ENCODE results near the gene COL9A3. TPM values are rescaled to one million over a fixed set of nuclear protein-coding genes. Genes with fewer than 3 reads are reported as not detected.
A peak's percentile ranks its signal among the peaks of the same experiment; 100 is the strongest.

Gene COL9A3
- polyA plus RNA-seq, 2 of the 4 experiments (the other 2 are of a cell fraction): 0.41 to 0.49 TPM

DNA sequence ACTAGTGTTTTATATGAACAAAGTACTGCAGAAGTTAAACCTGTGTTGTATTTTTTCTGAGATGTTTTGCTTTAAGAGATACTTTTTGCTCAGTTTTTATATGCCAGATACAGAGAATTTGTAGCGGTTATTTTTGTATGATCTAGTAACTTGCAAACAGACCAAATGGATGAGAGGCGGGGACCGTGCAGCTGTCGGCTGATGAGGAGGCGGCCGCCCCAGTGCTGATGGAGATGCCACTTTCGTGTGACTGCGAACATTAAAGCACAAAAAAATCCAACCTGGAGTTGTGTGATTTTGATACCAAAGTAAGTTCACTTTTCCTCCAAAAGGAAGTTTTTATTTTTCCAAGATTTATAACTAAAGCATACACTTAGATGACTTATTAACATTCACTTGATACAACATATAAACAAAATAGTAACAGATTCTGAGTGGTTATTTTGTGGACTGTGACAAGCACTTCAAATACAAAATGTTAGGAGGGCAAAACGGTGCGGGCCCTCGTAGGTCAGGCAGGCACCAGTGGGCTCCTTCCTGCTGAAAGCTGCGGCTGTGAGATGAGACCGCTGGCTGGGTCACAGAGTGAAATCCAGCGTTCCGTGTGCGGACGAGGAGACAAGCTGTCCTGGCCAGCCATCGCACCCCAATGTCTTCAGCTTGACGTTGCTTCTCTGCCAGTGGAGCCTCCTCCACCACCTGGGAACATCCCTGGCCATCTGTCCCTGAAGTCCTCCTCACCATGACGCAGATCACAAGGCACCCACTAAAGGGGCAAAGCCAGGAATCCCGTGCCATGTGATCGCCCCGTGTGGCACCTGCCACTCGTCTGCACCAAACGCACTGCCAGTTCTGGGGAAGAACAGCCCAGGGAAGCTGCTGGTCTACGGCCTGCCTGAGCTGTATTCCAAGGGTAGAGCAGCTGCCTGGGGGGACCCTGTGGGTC, 16.3 kb upstream of the COL9A3 start (continued):
- TF ChIP-seq HOXA7 (CRISPR knock-in tag; IDR thresholded peaks at IDR 0.05) (no peak), CHD2 (IDR thresholded peaks at IDR 0.05; ENCODE audit: low read length, partially characterized antibody) (no peak)

DNA sequence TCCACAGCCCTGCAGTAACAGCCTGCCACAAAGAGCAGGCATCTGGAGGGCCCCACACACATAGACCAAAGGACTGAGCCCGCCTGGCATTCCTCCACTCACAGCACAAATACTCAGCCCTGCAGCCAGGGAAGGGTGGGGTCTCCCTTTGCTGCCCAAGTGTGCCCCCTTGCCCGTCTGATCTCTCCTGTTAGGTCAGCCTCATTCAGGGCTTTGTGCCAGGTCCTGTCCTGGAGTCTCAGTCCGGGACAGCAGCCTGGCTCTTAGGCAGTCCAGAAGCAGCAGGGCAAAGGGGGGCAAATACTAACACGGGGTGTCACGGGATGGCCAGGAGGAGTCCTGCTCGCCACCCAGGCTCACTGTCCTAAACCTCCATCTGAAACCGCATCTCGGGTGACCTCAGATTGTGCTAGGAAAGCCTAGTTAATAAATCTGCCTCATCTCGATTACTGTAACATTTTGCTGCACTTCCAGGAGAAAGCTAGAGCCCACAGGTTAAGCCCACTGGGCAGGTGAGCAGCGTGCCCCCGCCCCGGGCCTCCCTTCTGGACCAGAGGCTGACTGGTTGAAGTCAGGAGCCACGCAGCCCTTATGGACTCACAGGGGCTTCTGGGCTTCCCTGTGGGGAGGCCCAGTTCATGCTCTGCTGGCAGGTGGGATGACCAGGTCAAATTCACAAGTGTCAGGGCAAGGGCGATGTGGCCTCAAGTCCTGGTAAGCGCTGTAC, 15.4 kb upstream of the COL9A3 start:
- Histone ChIP-seq H3K4me2 (no peak overlapping the region), H3K4me3 (no peak overlapping the region), H3K27ac (no peak overlapping the region), H3K4me1 (peaks cover 25% of the 10 kb centered on the region), H3K9me3 (no peaks in the 10 kb centered on the region)
- POLR2A ChIA-PET: no interaction called here
- TF ChIP-seq HOXB13 (CRISPR knock-in tag; IDR thresholded peaks at IDR 0.05; ENCODE audit: low read depth) (no peak), FOSB (CRISPR knock-in tag; IDR thresholded peaks at IDR 0.05) (no peak), KDM1A (IDR thresholded peaks at IDR 0.05; ENCODE audit: low read depth) (no peak), POLR2AphosphoS2 (conservative IDR thresholded peaks at IDR 0.05; ENCODE audit: low read length) (no peak), HDAC2 (IDR thresholded peaks at IDR 0.05) (no peak), ZSCAN20 (CRISPR knock-in tag; IDR thresholded peaks at IDR 0.05) (no peak), TFCP2L1 (CRISPR knock-in tag; IDR thresholded peaks at IDR 0.05) (no peak), SMC3 (IDR thresholded peaks at IDR 0.05) (no peak), RCOR1 (IDR thresholded peaks at IDR 0.05; ENCODE audit: low read depth, low read length) (no peak), NR3C1 (IDR thresholded peaks at IDR 0.05) (no peak), ZNF302 (CRISPR knock-in tag; IDR thresholded peaks at IDR 0.05) (no peak)
- TF ChIP-seq, protein P1, sequence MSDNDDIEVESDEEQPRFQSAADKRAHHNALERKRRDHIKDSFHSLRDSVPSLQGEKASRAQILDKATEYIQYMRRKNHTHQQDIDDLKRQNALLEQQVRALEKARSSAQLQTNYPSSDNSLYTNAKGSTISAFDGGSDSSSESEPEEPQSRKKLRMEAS (IDR thresholded peaks at IDR 0.05): no peak
- FAIRE-seq: no peak
- ATAC-seq: no peak
- CTCF ChIA-PET: interaction anchor here (0.8 to 2.5 kb wide), 2 partner anchors 10 to 14 kb away, joined by 3 to 13 read pairs; no protein-coding TSS in a partner anchor
- 83% methylated on average over 13 of the region's 15 CpGs for WGBS (ENCODE audit: missing lambda C conversion rate)
- no peak for DNase-seq (ENCODE audit: low read depth in 1 of 2, low spot score in 1 of 2)

DNA sequence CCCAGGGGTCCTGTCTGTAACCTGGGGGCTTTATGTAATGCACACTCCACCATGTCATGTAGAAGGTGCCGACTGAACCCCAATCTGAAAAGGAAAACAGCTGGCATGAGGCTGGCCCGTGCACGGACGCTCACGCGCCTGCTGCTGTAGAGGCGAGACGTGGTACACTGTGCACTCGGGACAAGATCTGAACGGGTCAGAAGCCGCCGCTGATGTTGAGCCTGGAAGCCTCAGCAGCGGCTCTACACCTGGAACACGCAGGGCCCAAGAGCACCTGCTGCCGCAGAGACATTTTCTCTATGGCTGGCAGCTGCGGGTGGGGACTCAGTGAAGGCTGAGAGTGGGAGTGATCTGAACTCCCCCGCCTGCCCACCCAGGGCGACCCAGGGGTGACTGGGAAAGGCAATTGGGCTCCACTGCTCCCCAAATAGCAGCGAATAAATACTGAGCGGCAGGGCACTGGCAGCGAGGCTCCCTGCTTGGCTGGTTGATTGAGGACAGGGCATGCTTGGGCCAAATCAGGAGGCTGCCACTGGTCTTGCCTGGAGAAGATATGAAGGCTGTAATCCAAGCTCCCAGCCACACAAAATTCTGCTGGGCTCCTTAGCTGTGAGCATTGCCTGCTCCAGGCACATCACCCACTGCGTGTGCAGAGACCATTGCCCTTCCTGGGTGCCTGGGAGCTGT, 14.7 kb upstream of the COL9A3 start:
- ATAC-seq (no peak), FAIRE-seq (no peak), DNase-seq (ENCODE audit: low read depth in 1 of 2, low spot score in 1 of 2) (no peak)
- POLR2A ChIA-PET: interaction anchor here (1.0 kb wide), 1 partner anchor 8 kb away, joined by 3 read pairs; no protein-coding TSS in a partner anchor
- TF ChIP-seq FOXS1 (CRISPR knock-in tag; IDR thresholded peaks at IDR 0.05) (no peak), FOSB (CRISPR knock-in tag; IDR thresholded peaks at IDR 0.05) (no peak)
- Histone ChIP-seq H3K4me2 (no peak overlapping the region), H3K4me1 (peaks cover 29% of the 10 kb centered on the region), H3K27ac (no peak overlapping the region), H3K9me3 (no peaks in the 10 kb centered on the region), H3K4me3 (no peak overlapping the region)
- 92% methylated on average over 21 of the region's 22 CpGs for WGBS (ENCODE audit: missing lambda C conversion rate)
- CTCF ChIA-PET: interaction anchor here (2.5 kb wide), 1 partner anchor 10 kb away, joined by 13 read pairs; no protein-coding TSS in a partner anchor

DNA sequence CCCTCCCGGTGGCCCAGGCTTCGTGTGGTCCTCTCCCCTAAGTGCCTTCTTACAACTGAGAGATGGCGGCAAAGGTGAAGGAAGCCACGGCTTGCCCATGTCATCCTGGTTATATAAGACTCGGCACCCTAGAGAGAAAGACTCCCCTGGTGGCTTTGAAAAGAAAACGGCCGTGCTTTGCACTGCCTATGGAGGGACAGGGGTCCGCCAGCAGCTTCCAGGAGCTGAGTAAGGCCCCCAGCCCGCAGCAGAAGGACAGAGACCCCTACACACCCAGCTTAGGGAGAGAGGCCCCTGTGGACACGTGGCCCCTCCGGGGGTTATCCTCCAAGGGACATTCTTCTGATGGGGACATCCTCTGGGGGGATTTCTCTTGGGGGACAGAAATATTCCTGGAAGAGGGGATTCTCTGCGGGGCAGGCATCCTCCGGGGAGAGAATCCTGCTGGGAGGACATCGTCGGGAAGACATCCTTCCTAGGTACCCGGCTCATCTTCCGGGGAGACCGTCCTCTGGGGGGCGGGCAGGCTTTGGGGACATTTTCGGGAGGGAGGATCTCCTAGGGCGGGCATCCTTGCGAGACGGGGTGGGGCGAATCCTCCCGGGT, 12.7 kb upstream of the COL9A3 start:
- no peak for DNase-seq (ENCODE audit: low read depth in 1 of 2, low spot score in 1 of 2)
- Histone ChIP-seq H3K4me3 (peak overlapping the region; percentile 95), H3K4me2 (peak overlapping the region; percentile 99), H3K4me1 (peaks cover 17% of the 10 kb centered on the region), H3K27ac (peak overlapping the region; percentile 92 to 99), H3K9me3 (no peaks in the 10 kb centered on the region)
- WGBS (ENCODE audit: missing lambda C conversion rate): 44% methylated on average over 20 of the region's 25 CpGs
- ChIA-PET POLR2A (no interaction called here), CTCF (interaction anchor here (1.0 to 6.4 kb wide), 3 partner anchors 19 to 394 kb away, joined by 4 to 60 read pairs (median 4); no protein-coding TSS in a partner anchor)
- peak; percentile 19 to 21; a peak in 2 of 6 replicates for ATAC-seq
- FAIRE-seq: no peak
- TF ChIP-seq, protein P2, sequence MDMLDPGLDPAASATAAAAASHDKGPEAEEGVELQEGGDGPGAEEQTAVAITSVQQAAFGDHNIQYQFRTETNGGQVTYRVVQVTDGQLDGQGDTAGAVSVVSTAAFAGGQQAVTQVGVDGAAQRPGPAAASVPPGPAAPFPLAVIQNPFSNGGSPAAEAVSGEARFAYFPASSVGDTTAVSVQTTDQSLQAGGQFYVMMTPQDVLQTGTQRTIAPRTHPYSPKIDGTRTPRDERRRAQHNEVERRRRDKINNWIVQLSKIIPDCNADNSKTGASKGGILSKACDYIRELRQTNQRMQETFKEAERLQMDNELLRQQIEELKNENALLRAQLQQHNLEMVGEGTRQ (IDR thresholded peaks at IDR 0.05): no peak
- TF ChIP-seq KDM5A (IDR thresholded peaks at IDR 0.05): no peak
- TF ChIP-seq ZSCAN20 (CRISPR knock-in tag; IDR thresholded peaks at IDR 0.05): no peak
- no peak for TF ChIP-seq SMC3 (IDR thresholded peaks at IDR 0.05)
- TF ChIP-seq, protein P3, sequence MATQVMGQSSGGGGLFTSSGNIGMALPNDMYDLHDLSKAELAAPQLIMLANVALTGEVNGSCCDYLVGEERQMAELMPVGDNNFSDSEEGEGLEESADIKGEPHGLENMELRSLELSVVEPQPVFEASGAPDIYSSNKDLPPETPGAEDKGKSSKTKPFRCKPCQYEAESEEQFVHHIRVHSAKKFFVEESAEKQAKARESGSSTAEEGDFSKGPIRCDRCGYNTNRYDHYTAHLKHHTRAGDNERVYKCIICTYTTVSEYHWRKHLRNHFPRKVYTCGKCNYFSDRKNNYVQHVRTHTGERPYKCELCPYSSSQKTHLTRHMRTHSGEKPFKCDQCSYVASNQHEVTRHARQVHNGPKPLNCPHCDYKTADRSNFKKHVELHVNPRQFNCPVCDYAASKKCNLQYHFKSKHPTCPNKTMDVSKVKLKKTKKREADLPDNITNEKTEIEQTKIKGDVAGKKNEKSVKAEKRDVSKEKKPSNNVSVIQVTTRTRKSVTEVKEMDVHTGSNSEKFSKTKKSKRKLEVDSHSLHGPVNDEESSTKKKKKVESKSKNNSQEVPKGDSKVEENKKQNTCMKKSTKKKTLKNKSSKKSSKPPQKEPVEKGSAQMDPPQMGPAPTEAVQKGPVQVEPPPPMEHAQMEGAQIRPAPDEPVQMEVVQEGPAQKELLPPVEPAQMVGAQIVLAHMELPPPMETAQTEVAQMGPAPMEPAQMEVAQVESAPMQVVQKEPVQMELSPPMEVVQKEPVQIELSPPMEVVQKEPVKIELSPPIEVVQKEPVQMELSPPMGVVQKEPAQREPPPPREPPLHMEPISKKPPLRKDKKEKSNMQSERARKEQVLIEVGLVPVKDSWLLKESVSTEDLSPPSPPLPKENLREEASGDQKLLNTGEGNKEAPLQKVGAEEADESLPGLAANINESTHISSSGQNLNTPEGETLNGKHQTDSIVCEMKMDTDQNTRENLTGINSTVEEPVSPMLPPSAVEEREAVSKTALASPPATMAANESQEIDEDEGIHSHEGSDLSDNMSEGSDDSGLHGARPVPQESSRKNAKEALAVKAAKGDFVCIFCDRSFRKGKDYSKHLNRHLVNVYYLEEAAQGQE (IDR thresholded peaks at IDR 0.05): no peak
- no peak for TF ChIP-seq PHF8 (IDR thresholded peaks at IDR 0.05; ENCODE audit: borderline replicate concordance, low read depth)

All from A549 (cell line).